Thymus (tissue), 11 donors: ENCODE results near the gene PAQR7. TPM values are rescaled to one million over a fixed set of nuclear protein-coding genes. Genes with fewer than 3 reads are reported as not detected.

Source experiments
- DNase-seq, 9 donors: peaks; one replicate each; pipeline ENCODE4 v3.0.0-alpha.2; 2013; ENCODE audit warnings: low spot score in 9 of 9, low read depth in 6 of 9, missing footprints in 1 of 9
- H3K27ac ChIP-seq, 2 donors: one replicate each; pipeline ENCODE4 v1.5.1; 2013; ENCODE audit warnings: control low read depth in 1 of 2, low read depth in 1 of 2, low read length in 1 of 2, mild to moderate bottlenecking in 1 of 2, moderate library complexity in 1 of 2
- H3K27me3 ChIP-seq, 2 donors: one replicate each; pipeline ENCODE4 v1.5.1; 2013; ENCODE audit warnings: low read length in 1 of 2; ENCODE audit not compliant: control insufficient read depth in 2 of 2, insufficient read depth in 1 of 2
- H3K36me3 ChIP-seq, 2 donors: one replicate each; pipeline ENCODE4 v1.5.1; 2013; ENCODE audit warnings: low read length in 1 of 2, mild to moderate bottlenecking in 1 of 2, moderate library complexity in 1 of 2; ENCODE audit not compliant: control insufficient read depth in 2 of 2, insufficient read depth in 2 of 2
- H3K4me1 ChIP-seq, 2 donors: one replicate each; pipeline ENCODE4 v1.5.1; 2013; ENCODE audit warnings: low read length in 2 of 2; ENCODE audit not compliant: control insufficient read depth in 2 of 2, insufficient read depth in 2 of 2
- H3K4me3 ChIP-seq, 2 donors: one replicate each; pipeline ENCODE4 v1.5.1; 2013; ENCODE audit warnings: low read length in 2 of 2, control low read depth in 1 of 2, mild to moderate bottlenecking in 1 of 2
- H3K9me3 ChIP-seq, 2 donors: one replicate each; pipeline ENCODE4 v1.5.1; 2013; ENCODE audit warnings: low read length in 1 of 2, mild to moderate bottlenecking in 1 of 2; ENCODE audit not compliant: control insufficient read depth in 2 of 2, insufficient read depth in 1 of 2
- WGBS: extraction: QIAGEN DNeasy Blood & Tissue Kit; methylation state at CpG from one replicate; pipeline ENCODE4 v1.1.7; 2013; 5-methylcytosine and 5-hydroxymethylcytosine counted together
- polyA plus RNA-seq: library from polyadenylated mRNA; stranded (reverse); fragments of 200-250 nt; gene quantifications from one replicate; pipeline ENCODE4 v1.2.3, GENCODE V29; 2013
- total RNA-seq: library from RNA; stranded (reverse); fragments of 120-200 nt; gene quantifications from one replicate; pipeline ENCODE4 v1.2.4, GENCODE V29; 2013
- donor health status: healthy.

The PAQR7 gene
- total and polyA plus RNA-seq, 2 donors, result 2.5 to 2.9 TPM

GRCh38 chr1:25813734-25814471, 61.6 kb downstream of the PAQR7 start:
- no peak overlapping the region for H3K4me3 ChIP-seq
- H3K9me3 ChIP-seq, result no peaks in the 10 kb centered on the region
- H3K4me1 ChIP-seq, result peaks cover 0 to 10% of the 10 kb centered on the region in 2 donors
- DNase-seq, result no peak
- no peak overlapping the region for H3K27ac ChIP-seq
- WGBS, result 95% methylated on average over 24 of the region's 24 CpGs
- H3K27me3 ChIP-seq, result peaks cover 0 to 2% of the 10 kb centered on the region in 2 donors
- H3K36me3 ChIP-seq, result peaks cover 7 to 8% of the 10 kb centered on the region in 2 donors

GRCh38 chr1:25813071-25813733, 62.3 kb downstream of the PAQR7 start:
- WGBS, result 87% methylated on average over 11 of the region's 11 CpGs
- Histone ChIP-seq H3K27me3 (peaks cover 0 to 2% of the 10 kb centered on the region in 2 donors), H3K4me3 (no peak overlapping the region), H3K4me1 (peaks cover 0 to 6% of the 10 kb centered on the region in 2 donors), H3K27ac (no peak overlapping the region), H3K36me3 (peaks cover 7 to 11% of the 10 kb centered on the region in 2 donors), H3K9me3 (no peaks in the 10 kb centered on the region)
- no peak for DNase-seq

Other genes with a start within 250 kb of the PAQR7 start
- gene SELENON, start 75.5 kb downstream of the PAQR7 start, total RNA-seq, result 4.8 TPM
- 17.4 TPM for gene SELENON, start 75.5 kb downstream of the PAQR7 start, polyA plus RNA-seq
- gene MTFR1L, start 55.8 kb downstream of the PAQR7 start, total RNA-seq, result 21.5 TPM
- 53.9 TPM for gene MTFR1L, start 55.8 kb downstream of the PAQR7 start, polyA plus RNA-seq
- gene AUNIP, start 16.3 kb downstream of the PAQR7 start, total RNA-seq, result 4.5 TPM
- gene AUNIP, start 16.3 kb downstream of the PAQR7 start, polyA plus RNA-seq, result 0.59 TPM
- gene STMN1, start 30.7 kb upstream of the PAQR7 start, total RNA-seq, result 1,468 TPM
- gene STMN1, start 30.7 kb upstream of the PAQR7 start, polyA plus RNA-seq, result 472 TPM
- 73.1 TPM for gene PAFAH2, start 122.4 kb upstream of the PAQR7 start, total RNA-seq
- gene PAFAH2, start 122.4 kb upstream of the PAQR7 start, polyA plus RNA-seq, result 28.2 TPM
- gene EXTL1, start 146.1 kb upstream of the PAQR7 start, total RNA-seq, result 0.09 TPM
- 0.14 TPM for gene EXTL1, start 146.1 kb upstream of the PAQR7 start, polyA plus RNA-seq
- gene SLC30A2, start 170.4 kb upstream of the PAQR7 start, total RNA-seq, result 0.05 TPM
- gene SLC30A2, start 170.4 kb upstream of the PAQR7 start, polyA plus RNA-seq, result 0.41 TPM
- gene TRIM63, start 191.9 kb upstream of the PAQR7 start, total RNA-seq, result 0.09 TPM
- 1.0 TPM for gene TRIM63, start 191.9 kb upstream of the PAQR7 start, polyA plus RNA-seq
- 11.9 TPM for gene PDIK1L, start 236.1 kb upstream of the PAQR7 start, total RNA-seq
- gene PDIK1L, start 236.1 kb upstream of the PAQR7 start, polyA plus RNA-seq, result 6.1 TPM